Activated naive CD8-positive, alpha-beta T cell treated with anti-CD3 and anti-CD28 coated beads, Interleukin-2, amount 10 ng/mL, durations not matched to agents 7 days and 5 days (primary cell): ENCODE data around the gene PRKCQ. TPM values are rescaled to one million over a fixed set of nuclear protein-coding genes. Genes with fewer than 3 reads are reported as not detected.

ENCODE experiments used
- ATAC-seq: fragments of 150-1000 bp; cut with Tn5 transposase; one replicate; pipeline ENCODE4 v1.10.0; 2021; ENCODE audit warnings: low read depth, moderate library complexity
- POLR2A ChIA-PET: fragments of 350-600 bp; sonication (Branson Sonifier 250); formaldehyde crosslinking; loops from one replicate; lab custom pipeline; 2021; ENCODE audit warnings: antibody characterized with exemption; lab: Charles Lee
- DNase-seq: peaks from one replicate; pipeline ENCODE4 v3.0.0; 2021
- H3K27ac Mint-ChIP-seq: one replicate; pipeline ENCODE4 v1.8.0; 2022; ENCODE audit warnings: mild to moderate bottlenecking, mixed read lengths
- H3K27me3 Mint-ChIP-seq: one replicate; pipeline ENCODE4 v1.8.0; 2022; ENCODE audit warnings: mild to moderate bottlenecking, moderate library complexity, mixed read lengths
- H3K36me3 Mint-ChIP-seq: one replicate; pipeline ENCODE4 v1.8.0; 2021; ENCODE audit warnings: mild to moderate bottlenecking, mixed read lengths
- H3K4me1 Mint-ChIP-seq: one replicate; pipeline ENCODE4 v1.8.0; 2021; ENCODE audit warnings: mixed read lengths
- H3K4me3 Mint-ChIP-seq: one replicate; pipeline ENCODE4 v1.8.0; 2022; ENCODE audit warnings: mild to moderate bottlenecking, moderate library complexity, mixed read lengths
- H3K9me3 Mint-ChIP-seq: one replicate; pipeline ENCODE4 v1.8.0; 2021; ENCODE audit warnings: mixed read lengths
- total RNA-seq, 2 experiments: library from RNA; stranded (reverse); gene quantifications; one replicate each; pipeline ENCODE4 v1.2.3, GENCODE V29; 2021

The PRKCQ gene
- total RNA-seq, 2 experiments from 2014 or later, result 61.2 to 61.8 TPM

DNA sequence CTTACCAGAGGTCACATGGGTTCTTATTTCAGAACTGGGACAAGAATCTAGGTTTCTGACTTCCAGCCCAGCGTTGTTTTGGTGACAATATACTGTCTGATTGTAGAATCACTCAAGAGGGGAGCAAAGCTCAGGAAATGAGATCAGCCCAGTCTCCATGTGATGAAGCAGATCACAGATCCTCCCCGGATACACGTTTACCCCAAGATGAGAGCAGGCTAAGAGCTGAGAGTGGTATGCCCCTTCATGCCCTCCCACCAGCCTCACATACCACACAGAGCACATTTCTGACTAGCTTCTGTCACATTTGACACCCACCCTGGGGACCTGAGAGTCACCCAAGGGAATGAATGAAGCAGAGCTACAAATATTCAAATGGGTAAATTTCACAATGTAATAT is 27.1 kb upstream of the PRKCQ start:
- Mint-ChIP-seq H3K36me3 (peaks cover 40% of the 10 kb centered on the region), H3K4me1 (peaks cover 52% of the 10 kb centered on the region), H3K9me3 (peaks cover 1% of the 10 kb centered on the region), H3K27ac (peak overlapping the region; percentile 94), H3K4me3 (peak overlapping the region; percentile 64), H3K27me3 (no peaks in the 10 kb centered on the region)
- DNase-seq (peak; percentile 42), ATAC-seq (peak; percentile 97)
- POLR2A ChIA-PET, result interaction anchor here (0.6 to 2.2 kb wide), 9 partner anchors 11 to 1802 kb away, joined by 3 to 12 read pairs (median 5); no protein-coding TSS in a partner anchor

DNA sequence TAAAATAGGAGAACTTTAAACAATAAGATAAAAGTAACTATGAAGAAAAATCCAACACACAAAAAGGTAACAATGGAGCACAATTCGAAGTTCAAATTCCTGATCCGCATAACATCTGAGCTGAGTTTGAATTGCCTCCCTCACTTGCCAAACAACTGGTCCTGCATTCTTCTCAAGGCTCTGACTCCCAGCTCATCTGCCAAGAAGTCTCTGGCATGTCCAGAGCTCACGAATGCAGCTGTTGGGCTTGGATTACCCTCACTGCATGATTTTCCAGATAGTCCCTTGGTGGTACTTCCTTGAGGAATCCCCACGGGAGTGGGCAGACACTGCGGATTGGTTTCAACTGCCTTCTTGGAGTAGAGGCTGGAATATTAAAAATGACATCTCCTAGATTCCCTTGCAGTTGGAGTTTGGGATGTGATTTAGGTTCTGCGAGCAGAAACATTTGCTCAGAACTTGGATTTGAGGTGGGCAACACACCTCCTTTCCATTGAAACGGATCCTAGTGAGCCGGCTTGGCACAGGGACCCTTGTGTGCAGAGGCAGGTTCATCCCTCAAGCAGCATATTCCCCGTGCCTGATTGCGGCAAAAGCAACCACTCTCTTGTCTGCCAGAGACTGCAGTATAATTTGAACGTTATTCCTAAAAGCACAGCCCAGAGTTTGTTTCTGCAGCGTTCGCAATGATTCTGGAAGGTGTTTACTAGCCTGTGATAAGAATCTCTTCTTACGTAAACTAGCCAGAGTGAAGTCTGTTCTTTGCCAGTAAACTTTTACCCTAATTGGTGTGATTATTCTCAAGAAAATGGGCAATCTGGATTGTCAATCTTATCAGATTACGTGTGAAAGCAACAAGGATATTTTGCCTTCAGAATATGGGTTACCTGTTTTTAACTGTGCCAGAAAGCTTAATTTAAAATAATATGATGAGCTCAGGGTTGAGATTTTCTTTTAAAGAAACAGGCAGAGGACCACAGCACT is 23.4 kb upstream of the PRKCQ start:
- POLR2A ChIA-PET, result interaction anchor here (0.9 to 1.0 kb wide), 2 partner anchors 22 to 23 kb away, joined by 3 to 4 read pairs; partner anchors contain the start of gene PRKCQ
- Mint-ChIP-seq H3K27me3 (no peaks in the 10 kb centered on the region), H3K4me1 (peaks cover 60% of the 10 kb centered on the region), H3K27ac (no peak overlapping the region), H3K9me3 (no peaks in the 10 kb centered on the region), H3K4me3 (no peak overlapping the region), H3K36me3 (peaks cover 36% of the 10 kb centered on the region)
- ATAC-seq, result no peak
- no peak for DNase-seq

GRCh38 chr10:6602700-6603084 is 22.6 kb upstream of the PRKCQ start:
- Mint-ChIP-seq H3K27me3 (no peaks in the 10 kb centered on the region), H3K4me1 (peaks cover 62% of the 10 kb centered on the region), H3K36me3 (peaks cover 31% of the 10 kb centered on the region), H3K27ac (no peak overlapping the region), H3K9me3 (no peaks in the 10 kb centered on the region), H3K4me3 (no peak overlapping the region)
- POLR2A ChIA-PET, result interaction anchor here (0.9 to 1.0 kb wide), 2 partner anchors 21 to 22 kb away, joined by 3 to 4 read pairs; partner anchors contain the start of gene PRKCQ
- ATAC-seq, result no peak
- no peak for DNase-seq

- ATAC-seq (no peak), DNase-seq (no peak)
- H3K36me3 Mint-ChIP-seq, result peaks cover 29% of the 10 kb centered on the region
- no peaks in the 10 kb centered on the region for H3K27me3 Mint-ChIP-seq
- peak overlapping the region; percentile 78 for H3K27ac Mint-ChIP-seq
- peaks cover 62% of the 10 kb centered on the region for H3K4me1 Mint-ChIP-seq
- no peaks in the 10 kb centered on the region for H3K9me3 Mint-ChIP-seq
- H3K4me3 Mint-ChIP-seq, result peak overlapping the region; percentile 59
- POLR2A ChIA-PET, result interaction anchor here (0.9 to 16.7 kb wide), 9 partner anchors 13 to 156 kb away, joined by 3 to 382 read pairs (median 4); partner anchors contain the start of gene PRKCQ
Observed at GRCh38 chr10:6602026-6602699, 22.1 kb upstream of the PRKCQ start.

DNA sequence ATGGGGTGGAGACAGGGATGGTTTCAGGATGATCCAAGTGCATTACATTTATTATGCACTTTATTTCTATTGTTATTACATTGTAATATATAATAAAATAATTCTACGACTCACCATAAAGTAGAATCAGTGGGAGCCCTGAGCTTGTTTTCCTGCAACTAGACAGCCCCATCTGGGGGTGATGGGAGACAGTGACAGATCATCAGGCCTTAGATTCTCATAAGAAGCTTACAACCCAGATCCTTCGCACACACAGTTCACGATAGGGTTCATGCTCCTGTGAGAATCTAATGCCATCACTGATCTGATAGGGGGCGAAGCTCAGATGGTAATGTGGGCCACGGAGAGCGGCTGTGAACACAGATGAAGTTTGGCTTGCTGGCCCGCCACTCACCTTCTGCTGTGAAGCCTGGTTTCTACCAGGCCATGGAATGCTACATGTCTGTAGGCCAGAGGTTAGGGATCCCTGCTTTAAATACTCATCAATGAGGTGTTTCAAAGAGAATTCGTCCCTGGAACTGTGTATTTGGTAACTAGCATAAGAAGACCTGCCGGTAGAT is 21.2 kb upstream of the PRKCQ start:
- DNase-seq (no peak), ATAC-seq (no peak)
- Mint-ChIP-seq H3K4me3 (peak overlapping the region; percentile 71), H3K9me3 (no peaks in the 10 kb centered on the region), H3K4me1 (peaks cover 63% of the 10 kb centered on the region), H3K27ac (peak overlapping the region; percentile 91), H3K36me3 (peaks cover 27% of the 10 kb centered on the region), H3K27me3 (no peaks in the 10 kb centered on the region)
- POLR2A ChIA-PET, result interaction anchor here (0.9 to 16.7 kb wide), 11 partner anchors 9 to 155 kb away, joined by 3 to 382 read pairs (median 4); partner anchors contain the start of gene PRKCQ

- DNase-seq (no peak), ATAC-seq (peak; percentile 55)
- Mint-ChIP-seq H3K9me3 (no peaks in the 10 kb centered on the region), H3K27ac (peak overlapping the region; percentile 90), H3K27me3 (no peaks in the 10 kb centered on the region), H3K4me3 (peak overlapping the region; percentile 68), H3K4me1 (peaks cover 70% of the 10 kb centered on the region), H3K36me3 (peaks cover 23% of the 10 kb centered on the region)
- POLR2A ChIA-PET, result interaction anchor here (0.8 to 16.7 kb wide), 12 partner anchors 8 to 154 kb away, joined by 3 to 382 read pairs (median 4); partner anchors contain the start of gene PRKCQ
Observed at GRCh38 chr10:6600224-6600987, 20.3 kb upstream of the PRKCQ start.

DNA sequence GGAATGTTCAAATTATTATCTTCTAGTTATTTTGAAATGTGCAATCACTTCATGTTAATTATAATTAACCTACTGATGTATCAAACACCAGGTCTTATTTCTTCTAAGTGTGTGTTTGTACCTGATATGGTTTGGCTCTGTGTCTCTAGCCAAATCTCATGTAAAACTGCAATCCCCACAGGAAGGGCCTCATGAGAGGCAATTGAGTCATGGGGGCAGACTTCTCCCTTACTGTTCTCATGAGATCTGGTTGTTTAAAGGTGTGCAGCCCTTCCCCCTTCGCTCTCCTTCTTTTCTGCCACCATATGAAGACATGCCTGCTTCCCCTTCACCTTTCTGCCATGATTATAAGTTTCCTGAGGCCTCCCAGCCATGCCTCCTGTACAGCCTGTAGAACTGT is 18.6 kb upstream of the PRKCQ start:
- no peaks in the 10 kb centered on the region for H3K27me3 Mint-ChIP-seq
- H3K4me1 Mint-ChIP-seq, result peaks cover 79% of the 10 kb centered on the region
- H3K9me3 Mint-ChIP-seq, result no peaks in the 10 kb centered on the region
- peaks cover 20% of the 10 kb centered on the region for H3K36me3 Mint-ChIP-seq
- H3K27ac Mint-ChIP-seq, result peak overlapping the region; percentile 90
- H3K4me3 Mint-ChIP-seq, result peak overlapping the region; percentile 40
- POLR2A ChIA-PET, result interaction anchor here (3.1 to 16.7 kb wide), 3 partner anchors 8 to 18 kb away, joined by 12 to 382 read pairs (median 24); partner anchors contain the start of gene PRKCQ
- DNase-seq, result no peak
- no peak for ATAC-seq

DNA sequence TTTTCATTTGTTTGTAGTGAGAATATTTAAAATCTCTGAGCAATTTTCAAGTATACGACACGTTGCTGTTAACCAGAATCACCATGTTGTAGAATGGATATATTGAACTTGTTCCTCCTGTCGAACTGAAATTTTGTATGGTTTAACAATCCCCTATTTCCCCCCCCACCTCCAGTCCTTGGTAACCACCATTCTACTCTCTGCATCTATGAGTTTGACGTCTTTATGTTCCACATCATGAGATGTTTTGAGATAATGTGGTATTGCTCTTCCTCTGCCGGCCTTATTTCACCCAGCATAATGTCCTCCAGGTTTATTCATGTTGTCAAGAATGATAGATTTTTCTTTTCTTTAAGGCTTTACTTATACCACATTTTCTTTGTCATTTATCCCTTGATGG is 17.4 kb upstream of the PRKCQ start:
- H3K4me3 Mint-ChIP-seq, result peak overlapping the region; percentile 71
- POLR2A ChIA-PET, result interaction anchor here (1.5 to 16.7 kb wide), 3 partner anchors 11 to 54 kb away, joined by 4 to 382 read pairs (median 24); partner anchors contain the start of gene PRKCQ
- ATAC-seq (peak; percentile 48), DNase-seq (no peak)
- no peaks in the 10 kb centered on the region for H3K9me3 Mint-ChIP-seq
- peaks cover 27% of the 10 kb centered on the region for H3K36me3 Mint-ChIP-seq
- peak overlapping the region; percentile 87 for H3K27ac Mint-ChIP-seq
- H3K4me1 Mint-ChIP-seq, result peaks cover 89% of the 10 kb centered on the region
- H3K27me3 Mint-ChIP-seq, result no peaks in the 10 kb centered on the region

DNA sequence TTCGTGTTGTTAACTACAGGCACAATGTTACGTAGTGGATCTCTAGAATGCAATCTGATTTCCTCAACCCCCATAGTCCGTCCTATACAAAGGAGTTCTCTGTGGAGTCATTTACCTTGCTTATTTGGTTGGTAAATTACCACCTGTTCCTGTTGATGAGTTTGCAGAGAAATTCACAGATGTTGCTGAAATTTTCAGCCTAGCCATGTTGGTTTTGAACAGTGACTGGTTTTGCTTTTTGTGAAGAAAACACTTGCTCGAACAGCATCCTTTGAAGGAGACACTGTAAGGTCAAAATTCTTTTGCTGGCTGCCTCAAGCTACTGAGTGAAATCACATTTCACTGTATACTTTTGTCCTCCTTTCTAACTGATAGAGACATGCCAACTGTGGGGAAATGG is 15.4 kb upstream of the PRKCQ start:
- no peak for DNase-seq
- H3K4me3 Mint-ChIP-seq, result peak overlapping the region; percentile 74
- POLR2A ChIA-PET, result interaction anchor here (1.4 to 16.7 kb wide), 4 partner anchors 9 to 52 kb away, joined by 4 to 382 read pairs (median 16); partner anchors contain the start of gene PRKCQ
- H3K9me3 Mint-ChIP-seq, result no peaks in the 10 kb centered on the region
- H3K27me3 Mint-ChIP-seq, result no peaks in the 10 kb centered on the region
- H3K4me1 Mint-ChIP-seq, result peaks cover 91% of the 10 kb centered on the region
- H3K27ac Mint-ChIP-seq, result peak overlapping the region; percentile 88
- peaks cover 36% of the 10 kb centered on the region for H3K36me3 Mint-ChIP-seq
- peak; percentile 5 for ATAC-seq

DNA sequence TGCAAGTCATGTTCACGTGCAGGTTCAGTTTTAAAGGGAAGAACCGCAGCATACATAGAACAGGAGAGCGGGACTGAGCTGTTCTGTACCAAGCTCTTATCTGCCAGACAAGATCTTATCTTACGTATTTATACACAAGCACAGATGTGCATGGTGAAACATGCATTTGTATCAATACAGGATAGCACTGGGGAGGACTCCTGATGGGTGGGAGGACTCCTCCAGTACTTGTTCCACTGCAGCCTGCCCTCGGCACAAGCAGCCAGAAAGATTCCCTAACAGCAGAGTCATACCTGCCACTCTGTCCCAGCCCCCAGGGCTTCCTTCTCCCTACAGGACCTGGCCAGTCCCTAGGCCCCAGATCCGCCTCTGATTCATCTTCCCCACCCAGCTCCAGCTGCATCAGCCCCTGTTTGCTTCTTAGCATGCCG is 13.2 kb upstream of the PRKCQ start:
- Mint-ChIP-seq H3K4me3 (peak overlapping the region; percentile 77), H3K36me3 (peaks cover 43% of the 10 kb centered on the region)
- POLR2A ChIA-PET, result interaction anchor here (0.9 to 16.7 kb wide), 6 partner anchors 8 to 63 kb away, joined by 3 to 382 read pairs (median 4); partner anchors contain the start of gene PRKCQ

GRCh38 chr10:6592080-6592479 is 12.0 kb upstream of the PRKCQ start:
- POLR2A ChIA-PET, result interaction anchor here (1.6 to 16.7 kb wide), 2 partner anchors 11 to 16 kb away, joined by 6 to 382 read pairs; partner anchors contain the start of gene PRKCQ
- Mint-ChIP-seq H3K27ac (peak overlapping the region; percentile 93), H3K4me3 (peak overlapping the region; percentile 77), H3K9me3 (no peaks in the 10 kb centered on the region), H3K36me3 (peaks cover 49% of the 10 kb centered on the region), H3K27me3 (no peaks in the 10 kb centered on the region), H3K4me1 (peaks cover 88% of the 10 kb centered on the region)
- no peak for DNase-seq
- peak; percentile 33 for ATAC-seq

More for the DNA sequence above, 13.2 kb upstream of the PRKCQ start:
- DNase-seq (peak; percentile 46), ATAC-seq (peak; percentile 46)
- Mint-ChIP-seq H3K4me1 (peaks cover 91% of the 10 kb centered on the region), H3K9me3 (no peaks in the 10 kb centered on the region), H3K27me3 (no peaks in the 10 kb centered on the region), H3K27ac (peak overlapping the region; percentile 93)
